ENCODE results near the gene SVOPL.

- TF ChIP-seq CTCF (IDR thresholded peaks at IDR 0.05): peak; percentile 24 to 79 (median 74)
- TF ChIP-seq POLR2A (IDR thresholded peaks at IDR 0.05): no peak
- TF ChIP-seq POLR2AphosphoS5 (IDR thresholded peaks at IDR 0.05): no peak
These were observed 37.6 kb upstream of the SVOPL start for GRCh38 chr7:138738551-138739335.

Data from breast epithelium (tissue), 3 donors.